GM06990 (cell line): ENCODE results near the gene NPY5R.

ENCODE experiments used
- DNase-seq: peaks from one replicate; pipeline ENCODE4 v3.0.0-alpha.2; 2011; ENCODE audit not compliant: insufficient read length; ENCODE audit errors: extremely low read depth
- H3K27me3 ChIP-seq: replicated peaks from 2 replicates; pipeline ENCODE4 v1.6.0; 2011; ENCODE audit warnings: low read length; ENCODE audit not compliant: control insufficient read depth, insufficient read depth
- H3K36me3 ChIP-seq: 2 replicates; pipeline ENCODE4 v1.5.1; 2011; ENCODE audit warnings: low read length; ENCODE audit not compliant: control insufficient read depth, insufficient read depth
- H3K4me3 ChIP-seq: replicated peaks from 2 replicates; pipeline ENCODE4 v1.5.1; 2011; ENCODE audit warnings: low read depth, mild to moderate bottlenecking, control low read depth, low read length
- CTCF ChIP-seq: IDR thresholded peaks from 2 replicates; pipeline ENCODE4 v1.5.1; 2011; ENCODE audit warnings: low read length, control low read depth, mild to moderate bottlenecking, inconsistent platforms; ENCODE audit not compliant: insufficient read depth, poor library complexity, severe bottlenecking

NPY5R gene

GRCh38 chr4:163330916-163331628 is 12.6 kb upstream of the NPY5R start:
- no peak for DNase-seq
- Histone ChIP-seq H3K27me3 (no peaks in the 10 kb centered on the region), H3K36me3 (no peaks in the 10 kb centered on the region), H3K4me3 (no peak overlapping the region)
- no peak for TF ChIP-seq CTCF

GRCh38 chr4:163331629-163332376 is 11.9 kb upstream of the NPY5R start:
- Histone ChIP-seq H3K27me3 (no peaks in the 10 kb centered on the region), H3K4me3 (no peak overlapping the region)

GRCh38 chr4:163332526-163333406 is 10.9 kb upstream of the NPY5R start, which contains the start of gene NPY1R:
Gene NPY1R, minus strand, starts transcription at chr4:163332596. Its CDS starts 6,042 bp downstream, at chr4:163326554.
- Histone ChIP-seq H3K27me3 (no peaks in the 10 kb centered on the region), H3K36me3 (no peaks in the 10 kb centered on the region), H3K4me3 (no peak within 1 kb of the TSS; the same call in 1 of the 2 replicates)
- DNase-seq, result peak; percentile 24
- TF ChIP-seq CTCF, result peak; percentile 66

More at GRCh38 chr4:163331629-163332376, 11.9 kb upstream of the NPY5R start:
- no peak for TF ChIP-seq CTCF
- no peaks in the 10 kb centered on the region for H3K36me3 ChIP-seq
- no peak for DNase-seq

GRCh38 chr4:163335384-163335783 is 8.3 kb upstream of the NPY5R start:
- no peak for DNase-seq
- Histone ChIP-seq H3K27me3 (no peaks in the 10 kb centered on the region), H3K4me3 (no peak overlapping the region), H3K36me3 (no peaks in the 10 kb centered on the region)
- TF ChIP-seq CTCF, result no peak

GRCh38 chr4:163344147-163345125 is 744 bp downstream of the NPY5R start:
- Histone ChIP-seq H3K36me3 (no peaks in the 10 kb centered on the region), H3K4me3 (no peak overlapping the region), H3K27me3 (no peaks in the 10 kb centered on the region; the same call in 1 of the 2 replicates)
- no peak for TF ChIP-seq CTCF
- no peak for DNase-seq
